Fibroblast of pulmonary artery (primary cell): ENCODE measurements around the gene TAF4.

Experiments used
- DNase-seq: peaks from one replicate; pipeline ENCODE4 v3.0.0-alpha.2; 2010; ENCODE audit warnings: low read depth
- H3K4me3 ChIP-seq: replicated peaks from 2 replicates; pipeline ENCODE4 v1.5.1; 2011; ENCODE audit warnings: low read depth, mild to moderate bottlenecking, control low read depth, low read length, moderate library complexity
- CTCF ChIP-seq: IDR thresholded peaks from 2 replicates; pipeline ENCODE4 v1.5.1; 2011; ENCODE audit warnings: mild to moderate bottlenecking, control low read depth, low read length, inconsistent platforms; ENCODE audit errors: missing control alignments

Gene TAF4

GRCh38 chr20:62020935-62021701, 44.6 kb downstream of the TAF4 start:
- DNase-seq, result peak; percentile 68
- no peak overlapping the region for H3K4me3 ChIP-seq
- no peak for TF ChIP-seq CTCF

- no peak for TF ChIP-seq CTCF
- no peak overlapping the region for H3K4me3 ChIP-seq
- no peak for DNase-seq
Observed at GRCh38 chr20:62019881-62020492, 45.7 kb downstream of the TAF4 start.

GRCh38 chr20:62019144-62019805, 46.4 kb downstream of the TAF4 start:
- H3K4me3 ChIP-seq, result no peak overlapping the region
- no peak for DNase-seq
- TF ChIP-seq CTCF, result no peak

GRCh38 chr20:62018437-62019143, 47.1 kb downstream of the TAF4 start:
- no peak for DNase-seq
- TF ChIP-seq CTCF, result no peak
- no peak overlapping the region for H3K4me3 ChIP-seq

GRCh38 chr20:62015540-62016288, 50.0 kb downstream of the TAF4 start:
- no peak overlapping the region for H3K4me3 ChIP-seq
- no peak for DNase-seq
- no peak for TF ChIP-seq CTCF

- no peak overlapping the region for H3K4me3 ChIP-seq
- no peak for TF ChIP-seq CTCF
- DNase-seq, result no peak
Observed at GRCh38 chr20:62014889-62015537, 50.7 kb downstream of the TAF4 start.
